Gastrocnemius medialis (tissue), 4 donors: ENCODE measurements around the gene CCL16.

Source experiments
- CTCF ChIP-seq, 5 experiments: fragments of 450-650 bp in 3 of 5; fragments of 200-600 bp in 2 of 5; sonication (generic) in 2 of 5; IDR thresholded peaks in 4 of 5; conservative IDR thresholded peaks in 1 of 5; 1 replicate in 4 of 5; 2 replicates in 1 of 5; pipeline ENCODE4 v1.5.1; 2016 to 2019; ENCODE audit warnings: antibody characterized with exemption in 5 of 5, mild to moderate bottlenecking in 3 of 5, moderate library complexity in 3 of 5
- POLR2A ChIP-seq, 2 donors: fragments of 450-650 bp; IDR thresholded peaks; one replicate each; pipeline ENCODE4 v1.6.1; 2017; ENCODE audit warnings: antibody characterized with exemption in 2 of 2, mild to moderate bottlenecking in 2 of 2, moderate library complexity in 2 of 2

GRCh38 chr17:35981246-35981645 is at the start of gene CCL16:
- TF ChIP-seq CTCF (IDR thresholded peaks at IDR 0.05 in 4 of 5, conservative IDR thresholded peaks at IDR 0.05 in 1 of 5) (no peak), POLR2A (IDR thresholded peaks at IDR 0.05) (no peak)
